HG02798 (cell line): ENCODE results near the gene FIGLA.

Experiments
- ATAC-seq: cut with Tn5 transposase; IDR thresholded peaks from one replicate; pipeline ENCODE4 v1.9.1; 2021; ENCODE audit warnings: mild to moderate bottlenecking; ENCODE audit not compliant: unreplicated experiment, poor library complexity

FIGLA gene

DNA sequence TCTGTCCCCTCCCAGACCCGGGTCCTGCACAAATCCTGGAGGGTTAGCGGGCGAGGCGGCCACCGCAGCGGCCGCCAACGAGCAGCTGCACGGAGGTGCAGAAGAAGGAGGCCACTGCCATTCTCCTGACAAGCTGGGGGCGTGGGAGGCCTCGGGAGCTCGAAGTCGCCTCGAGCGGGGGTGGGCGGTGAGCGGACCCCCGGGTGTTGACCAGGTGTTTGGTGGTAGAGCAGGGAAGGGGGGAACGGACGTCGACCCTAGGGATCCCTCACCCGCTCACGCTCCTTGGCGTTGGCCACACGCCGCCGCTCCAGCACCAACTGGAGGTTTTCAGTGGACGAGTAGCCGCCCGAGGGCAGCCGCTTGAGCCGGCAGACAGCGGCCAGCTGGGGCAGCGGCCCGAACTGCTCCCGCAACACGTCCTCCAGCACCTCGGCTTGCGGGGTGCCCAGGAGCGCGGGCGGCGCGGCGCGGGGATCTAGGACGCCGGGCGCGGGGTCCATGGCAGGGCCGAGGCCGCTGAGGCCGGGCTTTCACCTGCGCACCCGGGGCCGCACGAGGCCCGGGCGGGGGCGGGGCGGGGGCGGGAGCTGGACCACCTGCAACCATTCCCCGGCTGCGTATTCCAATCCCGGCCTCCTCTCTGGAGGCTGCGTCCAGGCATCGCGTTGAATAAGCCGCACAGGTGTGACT lies at the start of gene FIGLA:
TSS of gene FIGLA (minus strand) at position 508 of the 693 bp plus-strand sequence. CDS start at position 503, 5 bp downstream.
- no peak for ATAC-seq

- no peak for ATAC-seq
Measured at GRCh38 chr2:70837980-70838925, 47.8 kb upstream of the FIGLA start.

DNA sequence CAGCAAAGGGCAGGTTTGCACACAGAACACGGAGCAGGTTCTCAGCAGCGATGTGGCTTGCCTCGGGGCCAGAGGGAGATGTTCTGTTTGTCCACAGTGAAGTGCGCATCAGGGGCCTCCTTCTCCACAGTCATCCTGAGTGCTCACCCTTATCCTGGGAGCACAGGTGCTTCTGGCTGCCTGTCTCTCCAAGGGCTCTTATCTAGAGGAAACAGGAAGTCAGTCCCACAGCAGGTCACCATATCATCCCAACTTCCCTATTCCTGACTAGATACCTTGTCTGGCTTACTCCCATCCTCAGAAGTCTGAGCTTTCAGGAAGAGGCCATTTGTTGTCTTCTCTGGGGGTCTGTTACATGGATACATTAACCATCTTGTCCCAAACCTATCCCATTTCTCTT lies 45.2 kb upstream of the FIGLA start, which contains the start of gene CD207:
TSS of gene CD207 (minus strand) at position 174 of the 400 bp plus-strand sequence. CDS start at position 134, 40 bp downstream.
- ATAC-seq = no peak

GRCh38 chr2:70834881-70835280 lies 44.4 kb upstream of the FIGLA start:
- ATAC-seq = no peak

DNA sequence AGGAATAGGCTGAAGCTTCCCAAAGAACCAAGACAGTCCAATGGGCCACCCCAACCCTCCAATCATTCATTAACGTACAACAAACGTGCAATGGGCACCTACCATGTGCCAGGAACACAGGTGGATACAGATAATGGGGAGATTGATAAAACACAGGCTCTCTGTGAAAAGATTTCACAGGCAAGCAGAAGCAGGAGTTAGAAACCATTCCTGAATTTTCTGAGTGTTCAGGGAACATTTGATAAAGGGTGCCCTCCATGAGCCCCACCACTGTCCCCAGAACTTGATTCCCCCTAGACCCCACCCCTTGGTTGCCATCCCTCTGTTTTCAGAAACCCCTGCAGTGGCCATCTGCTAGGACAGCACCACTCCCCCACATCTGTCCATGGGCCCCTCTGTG lies 43.7 kb upstream of the FIGLA start:
- ATAC-seq = no peak

DNA sequence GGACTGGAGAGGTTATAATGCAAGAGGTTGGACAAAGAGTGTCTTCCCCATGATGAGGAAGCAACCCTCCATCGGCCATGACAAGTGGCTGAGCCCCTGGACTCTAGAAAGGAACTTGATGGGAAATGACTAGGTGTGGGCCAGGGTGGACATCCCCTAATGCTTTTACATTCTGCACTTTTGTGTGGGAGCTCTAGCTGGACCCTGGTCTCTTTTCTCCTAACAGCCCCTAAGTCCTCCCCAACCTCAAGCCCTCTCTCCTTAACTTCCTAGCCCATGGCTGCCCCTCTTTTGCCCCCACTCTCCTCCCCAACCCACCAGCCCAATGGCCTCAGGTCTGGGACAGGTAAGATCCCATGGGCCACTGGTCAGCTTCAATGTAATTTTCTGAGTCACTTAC lies 42.8 kb upstream of the FIGLA start:
- ATAC-seq = no peak

DNA sequence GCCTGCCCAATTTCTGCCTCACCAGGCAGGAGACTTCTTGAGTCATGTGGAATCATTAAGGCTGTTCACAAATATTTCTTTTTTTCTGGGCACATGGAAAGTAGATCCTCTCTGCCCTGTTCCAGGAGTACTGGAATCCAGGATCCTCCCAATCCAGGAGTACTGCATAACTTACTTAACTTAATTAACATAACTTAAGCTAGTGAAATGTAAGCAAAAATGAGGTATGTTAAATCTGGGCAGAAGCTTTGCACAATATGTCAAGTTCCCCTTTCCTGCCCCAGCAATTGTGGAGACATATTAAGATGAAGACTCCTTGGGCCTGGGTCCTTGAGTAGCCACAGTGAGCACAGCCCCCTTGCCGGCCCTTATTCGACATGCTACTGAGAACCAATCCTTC lies 41.9 kb upstream of the FIGLA start:
- ATAC-seq = no peak

DNA sequence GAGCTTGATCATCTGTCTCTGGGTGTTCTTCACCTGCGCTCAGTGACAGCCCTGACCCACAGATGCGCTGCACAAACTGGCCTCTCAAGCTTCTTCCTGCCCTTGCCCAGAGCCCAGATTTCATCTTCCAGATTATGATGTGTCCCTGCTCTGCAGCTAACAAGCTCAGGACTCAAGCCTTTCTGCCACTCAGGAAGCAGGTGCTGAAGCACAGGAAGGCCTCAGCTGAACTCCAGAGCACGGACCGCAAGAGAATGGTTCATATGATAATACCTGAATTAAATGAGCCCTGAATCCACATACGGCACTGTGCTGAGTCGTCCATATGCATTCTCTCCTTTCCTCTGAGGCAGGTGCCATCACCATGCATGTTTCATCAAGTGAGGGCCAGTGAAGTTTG lies 41.4 kb upstream of the FIGLA start:
- ATAC-seq = no peak

DNA sequence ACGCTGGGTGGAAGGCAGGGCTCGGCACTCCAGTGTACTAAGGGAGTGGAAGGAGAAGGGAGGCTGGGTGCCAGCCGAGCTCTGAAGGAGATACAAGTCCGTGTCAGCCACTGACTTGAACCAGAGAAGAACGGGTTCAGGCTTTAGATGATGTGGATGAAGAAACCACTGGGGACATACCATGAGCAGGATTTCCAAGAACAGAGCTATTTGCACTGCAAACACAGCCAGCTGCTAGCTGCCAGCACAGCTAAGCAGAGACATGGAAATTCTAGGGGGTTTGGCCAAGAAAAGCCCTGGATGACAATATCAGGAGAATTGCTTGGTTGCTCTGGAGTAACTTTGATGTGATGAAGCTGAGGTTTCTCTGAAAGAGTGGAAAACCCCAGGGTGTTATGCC lies 39.9 kb upstream of the FIGLA start:
- no peak for ATAC-seq

DNA sequence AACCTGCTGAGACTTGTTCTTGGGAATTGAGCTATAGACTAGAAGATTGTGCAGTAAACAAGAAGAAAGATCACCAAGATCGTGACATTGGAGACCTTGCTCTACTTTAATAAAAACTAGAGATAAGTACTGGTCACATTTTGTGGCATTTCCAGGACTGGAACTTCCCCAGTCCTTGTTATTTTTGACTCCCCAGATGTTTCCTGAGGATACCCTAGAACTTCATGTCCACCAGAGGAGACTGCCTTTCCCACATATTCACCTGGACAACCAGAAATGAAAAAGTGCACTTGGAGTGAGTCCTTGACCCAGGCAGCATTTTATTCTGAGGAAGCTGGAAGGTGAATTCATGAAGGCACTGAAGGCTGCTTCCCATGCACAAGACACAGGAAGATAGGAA lies 39.5 kb upstream of the FIGLA start:
- ATAC-seq = no peak

DNA sequence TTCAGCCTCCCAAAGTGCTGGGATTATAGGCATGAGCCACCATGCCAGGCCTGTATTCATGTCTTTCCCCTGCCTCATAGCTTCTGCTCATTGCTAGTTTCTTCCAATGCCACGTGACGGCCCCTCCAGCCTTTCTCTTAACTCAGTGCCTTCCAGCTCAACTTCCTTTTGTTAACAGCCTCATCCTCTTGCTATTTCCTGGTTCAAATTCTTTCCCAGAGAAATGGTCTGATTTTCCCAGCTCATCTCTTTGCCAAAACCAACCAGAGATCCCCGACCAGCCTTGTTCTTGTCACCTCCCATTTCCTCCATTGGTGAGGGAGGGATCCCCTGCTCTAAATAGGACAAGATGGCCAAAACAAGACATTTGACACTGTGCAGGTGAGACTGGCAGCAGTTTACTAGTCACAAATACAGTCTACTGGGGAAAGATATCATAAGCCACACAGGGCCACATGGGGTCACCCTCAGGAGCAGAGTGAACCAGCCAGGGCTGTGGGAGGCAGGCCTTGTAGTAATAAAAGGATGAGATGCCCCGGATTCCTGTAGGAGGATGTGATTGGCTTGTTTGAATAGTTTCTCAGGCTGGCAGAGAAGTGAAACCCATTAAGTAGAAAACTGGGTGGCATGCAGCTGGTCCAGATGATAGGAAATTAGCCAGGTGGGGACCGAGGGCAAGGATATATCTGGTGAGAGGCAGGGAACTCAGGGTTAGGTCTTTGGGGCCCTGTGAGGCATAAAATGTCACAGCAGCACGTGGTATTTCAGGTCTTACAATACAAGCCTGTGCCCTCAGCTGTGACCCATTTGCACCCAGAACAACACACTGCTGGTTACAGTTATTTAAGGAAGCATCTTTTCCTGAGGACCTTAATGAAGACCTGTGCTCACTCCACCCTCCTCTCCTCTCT lies 38.7 kb upstream of the FIGLA start:
- ATAC-seq = no peak

DNA sequence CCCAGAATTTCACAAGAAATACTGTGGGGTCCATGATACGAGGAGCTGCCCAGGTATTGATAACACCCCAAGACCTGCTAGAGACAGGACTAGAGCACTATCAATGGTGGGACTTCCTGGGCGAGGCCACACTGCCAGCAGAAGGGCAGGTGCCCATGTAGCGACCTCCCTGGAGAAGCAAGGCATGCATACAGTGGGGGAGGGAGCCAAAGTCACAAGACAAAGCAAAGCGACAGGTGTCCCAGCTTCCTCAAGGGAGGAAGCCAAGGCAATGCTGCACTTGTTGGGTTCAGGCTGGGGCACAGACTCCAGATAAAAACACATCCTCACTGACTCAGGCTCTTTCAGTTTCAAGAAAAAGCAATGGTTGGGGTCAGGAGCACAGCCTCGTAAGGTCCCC lies 37.7 kb upstream of the FIGLA start:
- no peak for ATAC-seq

- ATAC-seq = no peak
Measured at GRCh38 chr2:70827388-70827787, 36.9 kb upstream of the FIGLA start.

- ATAC-seq = no peak
Measured at GRCh38 chr2:70826696-70827350, 36.4 kb upstream of the FIGLA start.

GRCh38 chr2:70823249-70823648 lies 32.8 kb upstream of the FIGLA start:
- no peak for ATAC-seq

DNA sequence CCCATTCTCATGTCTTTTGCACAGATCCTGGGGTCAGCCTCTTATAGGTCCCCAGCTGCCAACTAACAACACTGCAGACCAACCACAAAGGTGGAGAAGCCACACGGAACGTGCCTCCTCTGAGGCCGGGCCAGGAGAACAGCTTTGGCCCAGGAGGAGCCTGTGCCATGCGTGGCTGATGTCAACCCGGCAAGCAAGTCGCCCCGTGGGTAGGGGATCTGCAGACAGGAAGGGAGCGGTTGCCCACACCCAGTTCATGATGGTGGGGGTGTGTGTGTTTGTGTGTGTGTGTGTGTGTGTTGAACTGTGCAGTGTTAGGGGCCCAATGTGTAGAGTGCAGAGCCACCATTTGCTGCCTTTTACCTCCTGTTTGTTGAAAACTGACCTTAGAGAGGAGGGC lies 32.4 kb upstream of the FIGLA start:
- ATAC-seq = no peak

- no peak for ATAC-seq
Measured at GRCh38 chr2:70820499-70820898, 30.1 kb upstream of the FIGLA start, which contains the start of gene CLEC4F. CLEC4F (minus strand) TSS chr2:70820599; CDS start chr2:70820523, 76 bp downstream.

GRCh38 chr2:70817284-70817954 lies 27.0 kb upstream of the FIGLA start:
- ATAC-seq = no peak

GRCh38 chr2:70816726-70817125 lies 26.3 kb upstream of the FIGLA start:
- ATAC-seq = no peak
